ENCODE measurements around the gene HLA-DRB1.

DNA sequence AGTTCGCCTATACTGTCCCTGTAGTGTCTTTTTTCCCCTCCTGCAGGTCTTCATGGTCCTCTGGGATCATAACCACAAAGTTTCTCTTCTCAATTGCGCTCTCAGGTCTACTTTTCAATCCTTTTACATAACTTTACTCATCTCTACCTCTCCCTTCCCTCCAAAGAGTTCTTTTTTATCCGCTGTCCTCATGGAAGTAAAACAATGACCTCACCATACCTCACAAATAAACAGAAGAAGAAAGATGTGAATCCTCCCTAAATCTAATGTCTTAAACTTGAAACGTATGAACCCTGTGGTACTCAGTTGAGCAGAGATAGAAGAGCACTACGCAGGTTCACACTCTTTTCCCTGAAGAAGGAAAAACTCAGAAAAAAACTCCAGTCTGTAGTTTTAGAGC is 35.5 kb upstream of the HLA-DRB1 start:
- TF ChIP-seq POLR2AphosphoS5 (IDR thresholded peaks at IDR 0.05; ENCODE audit: low read depth) (no peak), EZH2 (IDR thresholded peaks at IDR 0.05; ENCODE audit: low read depth, unreplicated experiment) (no peak), CREB1 (CRISPR knock-in tag; IDR thresholded peaks at IDR 0.05; ENCODE audit: low read depth) (no peak), EZH2phosphoT487 (IDR thresholded peaks at IDR 0.05; ENCODE audit: unreplicated experiment) (no peak)
- TF ChIP-seq, protein P1, sequence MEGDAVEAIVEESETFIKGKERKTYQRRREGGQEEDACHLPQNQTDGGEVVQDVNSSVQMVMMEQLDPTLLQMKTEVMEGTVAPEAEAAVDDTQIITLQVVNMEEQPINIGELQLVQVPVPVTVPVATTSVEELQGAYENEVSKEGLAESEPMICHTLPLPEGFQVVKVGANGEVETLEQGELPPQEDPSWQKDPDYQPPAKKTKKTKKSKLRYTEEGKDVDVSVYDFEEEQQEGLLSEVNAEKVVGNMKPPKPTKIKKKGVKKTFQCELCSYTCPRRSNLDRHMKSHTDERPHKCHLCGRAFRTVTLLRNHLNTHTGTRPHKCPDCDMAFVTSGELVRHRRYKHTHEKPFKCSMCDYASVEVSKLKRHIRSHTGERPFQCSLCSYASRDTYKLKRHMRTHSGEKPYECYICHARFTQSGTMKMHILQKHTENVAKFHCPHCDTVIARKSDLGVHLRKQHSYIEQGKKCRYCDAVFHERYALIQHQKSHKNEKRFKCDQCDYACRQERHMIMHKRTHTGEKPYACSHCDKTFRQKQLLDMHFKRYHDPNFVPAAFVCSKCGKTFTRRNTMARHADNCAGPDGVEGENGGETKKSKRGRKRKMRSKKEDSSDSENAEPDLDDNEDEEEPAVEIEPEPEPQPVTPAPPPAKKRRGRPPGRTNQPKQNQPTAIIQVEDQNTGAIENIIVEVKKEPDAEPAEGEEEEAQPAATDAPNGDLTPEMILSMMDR (conservative IDR thresholded peaks at IDR 0.05; ENCODE audit: low read depth in 2 of 2), result no peak
- TF ChIP-seq, protein P2, sequence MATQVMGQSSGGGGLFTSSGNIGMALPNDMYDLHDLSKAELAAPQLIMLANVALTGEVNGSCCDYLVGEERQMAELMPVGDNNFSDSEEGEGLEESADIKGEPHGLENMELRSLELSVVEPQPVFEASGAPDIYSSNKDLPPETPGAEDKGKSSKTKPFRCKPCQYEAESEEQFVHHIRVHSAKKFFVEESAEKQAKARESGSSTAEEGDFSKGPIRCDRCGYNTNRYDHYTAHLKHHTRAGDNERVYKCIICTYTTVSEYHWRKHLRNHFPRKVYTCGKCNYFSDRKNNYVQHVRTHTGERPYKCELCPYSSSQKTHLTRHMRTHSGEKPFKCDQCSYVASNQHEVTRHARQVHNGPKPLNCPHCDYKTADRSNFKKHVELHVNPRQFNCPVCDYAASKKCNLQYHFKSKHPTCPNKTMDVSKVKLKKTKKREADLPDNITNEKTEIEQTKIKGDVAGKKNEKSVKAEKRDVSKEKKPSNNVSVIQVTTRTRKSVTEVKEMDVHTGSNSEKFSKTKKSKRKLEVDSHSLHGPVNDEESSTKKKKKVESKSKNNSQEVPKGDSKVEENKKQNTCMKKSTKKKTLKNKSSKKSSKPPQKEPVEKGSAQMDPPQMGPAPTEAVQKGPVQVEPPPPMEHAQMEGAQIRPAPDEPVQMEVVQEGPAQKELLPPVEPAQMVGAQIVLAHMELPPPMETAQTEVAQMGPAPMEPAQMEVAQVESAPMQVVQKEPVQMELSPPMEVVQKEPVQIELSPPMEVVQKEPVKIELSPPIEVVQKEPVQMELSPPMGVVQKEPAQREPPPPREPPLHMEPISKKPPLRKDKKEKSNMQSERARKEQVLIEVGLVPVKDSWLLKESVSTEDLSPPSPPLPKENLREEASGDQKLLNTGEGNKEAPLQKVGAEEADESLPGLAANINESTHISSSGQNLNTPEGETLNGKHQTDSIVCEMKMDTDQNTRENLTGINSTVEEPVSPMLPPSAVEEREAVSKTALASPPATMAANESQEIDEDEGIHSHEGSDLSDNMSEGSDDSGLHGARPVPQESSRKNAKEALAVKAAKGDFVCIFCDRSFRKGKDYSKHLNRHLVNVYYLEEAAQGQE (IDR thresholded peaks at IDR 0.05; ENCODE audit: unreplicated experiment), result no peak
- TF ChIP-seq, protein P3, sequence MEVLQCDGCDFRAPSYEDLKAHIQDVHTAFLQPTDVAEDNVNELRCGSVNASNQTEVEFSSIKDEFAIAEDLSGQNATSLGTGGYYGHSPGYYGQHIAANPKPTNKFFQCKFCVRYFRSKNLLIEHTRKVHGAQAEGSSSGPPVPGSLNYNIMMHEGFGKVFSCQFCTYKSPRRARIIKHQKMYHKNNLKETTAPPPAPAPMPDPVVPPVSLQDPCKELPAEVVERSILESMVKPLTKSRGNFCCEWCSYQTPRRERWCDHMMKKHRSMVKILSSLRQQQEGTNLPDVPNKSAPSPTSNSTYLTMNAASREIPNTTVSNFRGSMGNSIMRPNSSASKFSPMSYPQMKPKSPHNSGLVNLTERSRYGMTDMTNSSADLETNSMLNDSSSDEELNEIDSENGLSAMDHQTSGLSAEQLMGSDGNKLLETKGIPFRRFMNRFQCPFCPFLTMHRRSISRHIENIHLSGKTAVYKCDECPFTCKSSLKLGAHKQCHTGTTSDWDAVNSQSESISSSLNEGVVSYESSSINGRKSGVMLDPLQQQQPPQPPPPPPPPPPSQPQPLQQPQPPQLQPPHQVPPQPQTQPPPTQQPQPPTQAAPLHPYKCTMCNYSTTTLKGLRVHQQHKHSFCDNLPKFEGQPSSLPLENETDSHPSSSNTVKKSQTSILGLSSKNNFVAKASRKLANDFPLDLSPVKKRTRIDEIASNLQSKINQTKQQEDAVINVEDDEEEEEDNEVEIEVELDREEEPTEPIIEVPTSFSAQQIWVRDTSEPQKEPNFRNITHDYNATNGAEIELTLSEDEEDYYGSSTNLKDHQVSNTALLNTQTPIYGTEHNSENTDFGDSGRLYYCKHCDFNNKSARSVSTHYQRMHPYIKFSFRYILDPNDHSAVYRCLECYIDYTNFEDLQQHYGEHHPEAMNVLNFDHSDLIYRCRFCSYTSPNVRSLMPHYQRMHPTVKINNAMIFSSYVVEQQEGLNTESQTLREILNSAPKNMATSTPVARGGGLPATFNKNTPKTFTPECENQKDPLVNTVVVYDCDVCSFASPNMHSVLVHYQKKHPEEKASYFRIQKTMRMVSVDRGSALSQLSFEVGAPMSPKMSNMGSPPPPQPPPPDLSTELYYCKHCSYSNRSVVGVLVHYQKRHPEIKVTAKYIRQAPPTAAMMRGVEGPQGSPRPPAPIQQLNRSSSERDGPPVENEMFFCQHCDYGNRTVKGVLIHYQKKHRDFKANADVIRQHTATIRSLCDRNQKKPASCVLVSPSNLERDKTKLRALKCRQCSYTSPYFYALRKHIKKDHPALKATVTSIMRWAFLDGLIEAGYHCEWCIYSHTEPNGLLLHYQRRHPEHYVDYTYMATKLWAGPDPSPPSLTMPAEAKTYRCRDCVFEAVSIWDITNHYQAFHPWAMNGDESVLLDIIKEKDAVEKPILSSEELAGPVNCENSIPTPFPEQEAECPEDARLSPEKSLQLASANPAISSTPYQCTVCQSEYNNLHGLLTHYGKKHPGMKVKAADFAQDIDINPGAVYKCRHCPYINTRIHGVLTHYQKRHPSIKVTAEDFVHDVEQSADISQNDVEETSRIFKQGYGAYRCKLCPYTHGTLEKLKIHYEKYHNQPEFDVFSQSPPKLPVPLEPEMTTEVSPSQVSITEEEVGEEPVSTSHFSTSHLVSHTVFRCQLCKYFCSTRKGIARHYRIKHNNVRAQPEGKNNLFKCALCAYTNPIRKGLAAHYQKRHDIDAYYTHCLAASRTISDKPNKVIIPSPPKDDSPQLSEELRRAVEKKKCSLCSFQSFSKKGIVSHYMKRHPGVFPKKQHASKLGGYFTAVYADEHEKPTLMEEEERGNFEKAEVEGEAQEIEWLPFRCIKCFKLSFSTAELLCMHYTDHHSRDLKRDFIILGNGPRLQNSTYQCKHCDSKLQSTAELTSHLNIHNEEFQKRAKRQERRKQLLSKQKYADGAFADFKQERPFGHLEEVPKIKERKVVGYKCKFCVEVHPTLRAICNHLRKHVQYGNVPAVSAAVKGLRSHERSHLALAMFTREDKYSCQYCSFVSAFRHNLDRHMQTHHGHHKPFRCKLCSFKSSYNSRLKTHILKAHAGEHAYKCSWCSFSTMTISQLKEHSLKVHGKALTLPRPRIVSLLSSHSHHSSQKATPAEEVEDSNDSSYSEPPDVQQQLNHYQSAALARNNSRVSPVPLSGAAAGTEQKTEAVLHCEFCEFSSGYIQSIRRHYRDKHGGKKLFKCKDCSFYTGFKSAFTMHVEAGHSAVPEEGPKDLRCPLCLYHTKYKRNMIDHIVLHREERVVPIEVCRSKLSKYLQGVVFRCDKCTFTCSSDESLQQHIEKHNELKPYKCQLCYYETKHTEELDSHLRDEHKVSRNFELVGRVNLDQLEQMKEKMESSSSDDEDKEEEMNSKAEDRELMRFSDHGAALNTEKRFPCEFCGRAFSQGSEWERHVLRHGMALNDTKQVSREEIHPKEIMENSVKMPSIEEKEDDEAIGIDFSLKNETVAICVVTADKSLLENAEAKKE (CRISPR knock-in tag; IDR thresholded peaks at IDR 0.05), result no peak

Measured in GM23338 (cell line).